ENCODE results near the gene OPCML.

DNA sequence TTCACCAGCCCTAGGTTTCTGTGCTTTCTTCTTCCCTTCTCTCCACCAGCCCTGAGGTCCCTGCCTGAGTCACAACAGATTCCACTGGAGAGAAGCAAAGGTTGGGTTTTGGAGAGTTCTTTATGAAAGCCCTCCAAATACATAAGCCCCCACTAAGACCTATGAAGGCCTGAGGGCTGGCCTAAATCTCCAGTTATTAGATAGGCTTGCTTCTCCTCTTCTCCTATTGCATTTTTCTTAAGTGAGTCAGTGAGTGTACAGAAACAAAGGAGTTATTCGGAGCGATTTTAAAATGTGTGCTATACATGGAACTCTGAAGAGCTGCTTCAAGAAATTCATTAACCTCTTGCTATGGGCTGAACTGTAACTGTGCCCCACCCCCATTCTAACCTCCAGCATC is 1057.3 kb downstream of the OPCML start:
- no peak for TF ChIP-seq CTCF (conservative IDR thresholded peaks at IDR 0.05)
- TF ChIP-seq EZH2 (IDR thresholded peaks at IDR 0.05; ENCODE audit: low read depth): no peak

All from PC-9 (cell line).